ENCODE results near the gene STRN4. TPM values are rescaled to one million over a fixed set of nuclear protein-coding genes. Genes with fewer than 3 reads are reported as not detected.
"Not testable (repeated sequence)": the region's sequence is repeated elsewhere in the genome, so short reads cannot be mapped to it uniquely, and the experiment has no call there.

STRN4 gene
- polyA plus RNA-seq, 1 donor from 2014 or later = 153 TPM

- Histone ChIP-seq H3F3A (ENCODE audit: insufficient read depth, low read length, poor library complexity, severe bottlenecking) (no peaks in the 10 kb centered on the region), H3K27me3 (ENCODE audit: insufficient read depth, low read depth, low read length) (no peaks in the 10 kb centered on the region), H3K79me2 (replicated peaks; ENCODE audit: insufficient read depth, low read length) (no peaks in the 10 kb centered on the region), H3K9ac (ENCODE audit: low read length) (no peak overlapping the region), H4K20me1 (ENCODE audit: insufficient read depth) (no peaks in the 10 kb centered on the region), H3K4me2 (ENCODE audit: low read length) (no peak overlapping the region), H3K9me3 (ENCODE audit: low read length) (no peaks in the 10 kb centered on the region), H3K36me3 (ENCODE audit: insufficient read depth, low read length) (no peaks in the 10 kb centered on the region), H3K27ac (ENCODE audit: low read length) (no peak overlapping the region), H3K4me3 (ENCODE audit: low read length) (no peak overlapping the region), H3K9me2 (ENCODE audit: insufficient read depth, low read length) (no peaks in the 10 kb centered on the region), H2AFZ (ENCODE audit: low read depth, low read length) (no peak overlapping the region)
- TF ChIP-seq SMC3 (conservative IDR thresholded peaks at IDR 0.05; ENCODE audit: poor library complexity) (no peak), REST (IDR thresholded peaks at IDR 0.05; ENCODE audit: borderline replicate concordance) (no peak)
These were observed 16.1 kb upstream of the STRN4 start for GRCh38 chr19:46762245-46762890.

GRCh38 chr19:46761418-46761831 lies 15.2 kb upstream of the STRN4 start:
- H3K9me2 ChIP-seq (ENCODE audit: insufficient read depth, low read length) = no peaks in the 10 kb centered on the region
- no peaks in the 10 kb centered on the region for H3K36me3 ChIP-seq (ENCODE audit: insufficient read depth, low read length)
- no peak overlapping the region for H3K27ac ChIP-seq (ENCODE audit: low read length)
- no peaks in the 10 kb centered on the region for H3K79me2 ChIP-seq (replicated peaks; ENCODE audit: insufficient read depth, low read length)
- H4K20me1 ChIP-seq (ENCODE audit: insufficient read depth) = no peaks in the 10 kb centered on the region
- H3K4me3 ChIP-seq (ENCODE audit: low read length) = no peak overlapping the region
- no peak overlapping the region for H3K9ac ChIP-seq (ENCODE audit: low read length)
- no peaks in the 10 kb centered on the region for H3K27me3 ChIP-seq (ENCODE audit: insufficient read depth, low read depth, low read length)
- TF ChIP-seq TAF1 (IDR thresholded peaks at IDR 0.05; ENCODE audit: low read depth) (no peak), POLR2AphosphoS5 (IDR thresholded peaks at IDR 0.05) (no peak), SMC3 (conservative IDR thresholded peaks at IDR 0.05; ENCODE audit: poor library complexity) (no peak), CTCF (IDR thresholded peaks at IDR 0.05; ENCODE audit: poor library complexity, severe bottlenecking) (no peak), REST (IDR thresholded peaks at IDR 0.05; ENCODE audit: borderline replicate concordance) (no peak), EZH2 (IDR thresholded peaks at IDR 0.05; ENCODE audit: borderline replicate concordance, insufficient read depth, low read length, poor library complexity, severe bottlenecking) (no peak), MXI1 (conservative IDR thresholded peaks at IDR 0.05; ENCODE audit: poor library complexity, severe bottlenecking) (no peak), RAD21 (conservative IDR thresholded peaks at IDR 0.05) (no peak), EP300 (conservative IDR thresholded peaks at IDR 0.05; ENCODE audit: poor library complexity, severe bottlenecking) (no peak)
- H2AFZ ChIP-seq (ENCODE audit: low read depth, low read length) = no peak overlapping the region
- H3F3A ChIP-seq (ENCODE audit: insufficient read depth, low read length, poor library complexity, severe bottlenecking) = no peaks in the 10 kb centered on the region
- no peak overlapping the region for H3K4me2 ChIP-seq (ENCODE audit: low read length)
- H3K9me3 ChIP-seq (ENCODE audit: low read length) = no peaks in the 10 kb centered on the region

- not testable (repeated sequence) for H3K4me3 ChIP-seq (ENCODE audit: low read length); H3K27me3 ChIP-seq (ENCODE audit: insufficient read depth, low read depth, low read length); H3K9me2 ChIP-seq (ENCODE audit: insufficient read depth, low read length); H3K9me3 ChIP-seq (ENCODE audit: low read length); H3K36me3 ChIP-seq (ENCODE audit: insufficient read depth, low read length); H4K20me1 ChIP-seq (ENCODE audit: insufficient read depth); H2AFZ ChIP-seq (ENCODE audit: low read depth, low read length); H3K4me2 ChIP-seq (ENCODE audit: low read length); H3K79me2 ChIP-seq (replicated peaks; ENCODE audit: insufficient read depth, low read length); H3K27ac ChIP-seq (ENCODE audit: low read length); H3F3A ChIP-seq (ENCODE audit: insufficient read depth, low read length, poor library complexity, severe bottlenecking); H3K9ac ChIP-seq (ENCODE audit: low read length)
These were observed 14.6 kb upstream of the STRN4 start for GRCh38 chr19:46760897-46761296.

Data from neural cell (in vitro differentiated cells).